BE2C (cell line): ENCODE data around the gene SLC18B1.

ENCODE experiments used
- DNase-seq: peaks from one replicate; pipeline ENCODE4 v3.0.0-alpha.2; 2020
- H3K27me3 ChIP-seq: fragments of 250-450 bp; sonication (Bioruptor Pico); 2 replicates; pipeline ENCODE4 v1.5.1; 2020; ENCODE audit warnings: mild to moderate bottlenecking
- H3K36me3 ChIP-seq: fragments of 250-450 bp; sonication (Bioruptor Pico); 2 replicates; pipeline ENCODE4 v1.5.1; 2020; ENCODE audit warnings: mild to moderate bottlenecking
- H3K4me1 ChIP-seq: fragments of 250-450 bp; sonication (Bioruptor Pico); 2 replicates; pipeline ENCODE4 v1.5.1; 2020
- H3K4me3 ChIP-seq: 2 replicates; pipeline ENCODE4 v1.5.1; 2011; ENCODE audit warnings: low read depth, low read length
- H3K9me3 ChIP-seq: fragments of 250-450 bp; sonication (Bioruptor Pico); 2 replicates; pipeline ENCODE4 v1.5.1; 2020
- CTCF ChIP-seq: IDR thresholded peaks from 2 replicates; pipeline ENCODE4 v1.5.1; 2012; ENCODE audit warnings: mild to moderate bottlenecking, low read depth, low read length

Gene SLC18B1

GRCh38 chr6:132725471-132725870, 73.0 kb downstream of the SLC18B1 start:
- no peaks in the 10 kb centered on the region for H3K36me3 ChIP-seq
- DNase-seq: no peak
- no peaks in the 10 kb centered on the region for H3K9me3 ChIP-seq
- peaks cover 25% of the 10 kb centered on the region for H3K27me3 ChIP-seq
- no peak overlapping the region for H3K4me3 ChIP-seq
- no peak for TF ChIP-seq CTCF
- H3K4me1 ChIP-seq: no peaks in the 10 kb centered on the region

- DNase-seq: no peak
- no peaks in the 10 kb centered on the region for H3K36me3 ChIP-seq
- H3K9me3 ChIP-seq: no peaks in the 10 kb centered on the region
- H3K27me3 ChIP-seq: peaks cover 16% of the 10 kb centered on the region
- H3K4me1 ChIP-seq: no peaks in the 10 kb centered on the region
- no peak for TF ChIP-seq CTCF
- no peak overlapping the region for H3K4me3 ChIP-seq
Measured at GRCh38 chr6:132719736-132720448, 78.5 kb downstream of the SLC18B1 start.
